Measurements from ENCODE around the gene IRGQ. TPM values are rescaled to one million over a fixed set of nuclear protein-coding genes. Genes with fewer than 3 reads are reported as not detected.
"Not testable (repeated sequence)": the region's sequence is repeated elsewhere in the genome, so short reads cannot be mapped to it uniquely, and the experiment has no call there.

Gene IRGQ
- total RNA-seq, 4 donors from 2014 or later = 9.6 to 18.4 (median 15.1) TPM

GRCh38 chr19:43636121-43636683 lies 40.3 kb upstream of the IRGQ start:
- DNase-seq = no peak
- Histone ChIP-seq H3K9me3 (no peaks in the 10 kb centered on the region), H3K27ac (peak overlapping the region in 1 of 4 donors; percentile 9), H3K4me1 (peaks cover 13 to 58% (median 20%) of the 10 kb centered on the region in 3 donors), H3K36me3 (no peaks in the 10 kb centered on the region), H3K27me3 (peaks cover 0 to 20% (median 0%) of the 10 kb centered on the region in 4 donors), H3K4me3 (no peak overlapping the region)
- intact Hi-C loops (cut with DNase I) = no loop called here
- TF ChIP-seq POLR2A (IDR thresholded peaks at IDR 0.05) (no peak), CTCF (IDR thresholded peaks at IDR 0.05) (no peak)
- WGBS, 2 donors = 57 to 60% methylated on average over 1 to 6 of the region's 14 CpGs

GRCh38 chr19:43635561-43635940 lies 39.6 kb upstream of the IRGQ start:
- H3K9me3 ChIP-seq; H3K36me3 ChIP-seq; DNase-seq; H3K4me3 ChIP-seq; intact Hi-C loops (cut with DNase I): not testable (repeated sequence)
- peaks cover 0 to 17% (median 0%) of the 10 kb centered on the region in 4 donors for H3K27me3 ChIP-seq
- 0 to 77% methylated on average over 1 to 2 of the region's 2 CpGs for WGBS, 2 donors
- H3K27ac ChIP-seq = peak overlapping the region in 1 of 4 donors; percentile 9
- H3K4me1 ChIP-seq = peaks cover 11 to 55% (median 20%) of the 10 kb centered on the region in 3 donors

- no peaks in the 10 kb centered on the region for H3K36me3 ChIP-seq
- 26 to 44% methylated on average over 6 to 17 of the region's 17 CpGs for WGBS, 2 donors
- H3K4me1 ChIP-seq = peaks cover 5 to 50% (median 15%) of the 10 kb centered on the region in 3 donors
- H3K27ac ChIP-seq = peak overlapping the region in 2 of 4 donors; percentile 7 to 11
- intact Hi-C loops (cut with DNase I) = no loop called here
- no peak for DNase-seq
- peaks cover 0 to 11% (median 0%) of the 10 kb centered on the region in 4 donors for H3K27me3 ChIP-seq
- no peaks in the 10 kb centered on the region for H3K9me3 ChIP-seq
- peak overlapping the region in 1 of 4 donors; percentile 40 for H3K4me3 ChIP-seq
- TF ChIP-seq CTCF (IDR thresholded peaks at IDR 0.05) (no peak), POLR2A (IDR thresholded peaks at IDR 0.05) (no peak)
These were observed 39.1 kb upstream of the IRGQ start for GRCh38 chr19:43634872-43635560.

- WGBS, 2 donors = 0 to 20% methylated on average over 4 of the region's 5 CpGs
- no peaks in the 10 kb centered on the region for H3K9me3 ChIP-seq
- no peak for DNase-seq
- intact Hi-C loops (cut with DNase I) = no loop called here
- peaks cover 3 to 48% (median 15%) of the 10 kb centered on the region in 3 donors for H3K4me1 ChIP-seq
- H3K4me3 ChIP-seq = peak overlapping the region in 1 of 4 donors; percentile 40
- peak overlapping the region in 2 of 4 donors; percentile 7 to 11 for H3K27ac ChIP-seq
- H3K36me3 ChIP-seq = no peaks in the 10 kb centered on the region
- TF ChIP-seq POLR2A (IDR thresholded peaks at IDR 0.05) (no peak), CTCF (IDR thresholded peaks at IDR 0.05) (no peak)
- peaks cover 0 to 10% (median 0%) of the 10 kb centered on the region in 4 donors for H3K27me3 ChIP-seq
These were observed 38.6 kb upstream of the IRGQ start for GRCh38 chr19:43634506-43634871.

GRCh38 chr19:43634068-43634467 lies 38.1 kb upstream of the IRGQ start:
- H3K36me3 ChIP-seq = no peaks in the 10 kb centered on the region
- H3K9me3 ChIP-seq = no peaks in the 10 kb centered on the region
- intact Hi-C loops (cut with DNase I) = no loop called here
- H3K4me1 ChIP-seq = peaks cover 3 to 44% (median 14%) of the 10 kb centered on the region in 3 donors
- DNase-seq = no peak
- 51 to 60% methylated on average over 3 to 5 of the region's 5 CpGs for WGBS, 2 donors
- TF ChIP-seq POLR2A (IDR thresholded peaks at IDR 0.05) (no peak), CTCF (IDR thresholded peaks at IDR 0.05) (no peak)
- H3K27ac ChIP-seq = no peak overlapping the region
- no peak overlapping the region for H3K4me3 ChIP-seq
- H3K27me3 ChIP-seq = peaks cover 0 to 6% (median 0%) of the 10 kb centered on the region in 4 donors

Data from esophagus squamous epithelium (tissue), 5 donors.